ENCODE results near the gene OR52N5. TPM values are rescaled to one million over a fixed set of nuclear protein-coding genes. Genes with fewer than 3 reads are reported as not detected.

Gene OR52N5
- total and polyA plus RNA-seq, 11 donors, result not detected

DNA sequence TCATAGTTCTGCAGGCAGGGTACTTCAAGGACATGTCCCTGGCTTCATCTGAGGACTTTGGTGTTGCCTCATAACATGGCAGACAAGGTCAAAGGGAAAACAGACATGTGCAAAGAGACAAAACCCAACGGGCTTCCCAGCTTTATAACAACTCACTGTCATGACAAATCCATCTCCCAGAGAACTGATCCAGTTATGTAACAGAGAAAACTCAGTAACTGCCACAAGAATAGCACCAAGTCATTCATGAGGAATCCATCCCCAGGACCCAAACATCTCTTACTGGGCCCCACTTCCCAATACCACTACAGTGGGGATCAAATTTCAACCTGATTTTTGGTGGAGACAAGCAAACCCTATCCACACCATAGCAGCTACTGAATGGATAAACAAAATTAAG lies 16.1 kb downstream of the OR52N5 start:
- Histone ChIP-seq H3K27ac (no peak overlapping the region), H3K4me3 (no peak overlapping the region), H3K36me3 (no peaks in the 10 kb centered on the region), H3K9me3 (no peaks in the 10 kb centered on the region), H3K27me3 (no peaks in the 10 kb centered on the region), H3K4me1 (no peaks in the 10 kb centered on the region)
- intact Hi-C loops (cut with DNase I), result no loop called here
- ATAC-seq (no peak), DNase-seq (no peak)
- TF ChIP-seq, protein P1, sequence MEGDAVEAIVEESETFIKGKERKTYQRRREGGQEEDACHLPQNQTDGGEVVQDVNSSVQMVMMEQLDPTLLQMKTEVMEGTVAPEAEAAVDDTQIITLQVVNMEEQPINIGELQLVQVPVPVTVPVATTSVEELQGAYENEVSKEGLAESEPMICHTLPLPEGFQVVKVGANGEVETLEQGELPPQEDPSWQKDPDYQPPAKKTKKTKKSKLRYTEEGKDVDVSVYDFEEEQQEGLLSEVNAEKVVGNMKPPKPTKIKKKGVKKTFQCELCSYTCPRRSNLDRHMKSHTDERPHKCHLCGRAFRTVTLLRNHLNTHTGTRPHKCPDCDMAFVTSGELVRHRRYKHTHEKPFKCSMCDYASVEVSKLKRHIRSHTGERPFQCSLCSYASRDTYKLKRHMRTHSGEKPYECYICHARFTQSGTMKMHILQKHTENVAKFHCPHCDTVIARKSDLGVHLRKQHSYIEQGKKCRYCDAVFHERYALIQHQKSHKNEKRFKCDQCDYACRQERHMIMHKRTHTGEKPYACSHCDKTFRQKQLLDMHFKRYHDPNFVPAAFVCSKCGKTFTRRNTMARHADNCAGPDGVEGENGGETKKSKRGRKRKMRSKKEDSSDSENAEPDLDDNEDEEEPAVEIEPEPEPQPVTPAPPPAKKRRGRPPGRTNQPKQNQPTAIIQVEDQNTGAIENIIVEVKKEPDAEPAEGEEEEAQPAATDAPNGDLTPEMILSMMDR (IDR thresholded peaks at IDR 0.05), result no peak
- TF ChIP-seq POLR2A (IDR thresholded peaks at IDR 0.05), result no peak
- 45 to 71% (median 57%) methylated on average over 1 of the region's 1 CpG; no CpG with 5 or more reads in 1 of the 4 donors for WGBS, 4 donors

- Histone ChIP-seq H3K9me3 (no peaks in the 10 kb centered on the region), H3K27ac (no peak within 1 kb of the TSS), H3K27me3 (no peaks in the 10 kb centered on the region), H3K4me1 (no peaks in the 10 kb centered on the region), H3K4me3 (no peak within 1 kb of the TSS), H3K36me3 (no peaks in the 10 kb centered on the region)
- no peak for ATAC-seq
- 75 to 100% (median 89%) methylated on average over 1 of the region's 1 CpG for WGBS, 4 donors
- intact Hi-C loops (cut with DNase I), result no loop called here
- no peak for DNase-seq
- no peak for TF ChIP-seq POLR2A (IDR thresholded peaks at IDR 0.05)
- TF ChIP-seq, protein P1 (IDR thresholded peaks at IDR 0.05), result no peak
These were observed 29.2 kb downstream of the OR52N5 start, which contains the start of gene OR52N4 for GRCh38 chr11:5753943-5754342. TSS of gene OR52N4 (plus strand) at chr11:5754243. CDS start at chr11:5754741, 498 bp downstream.

DNA sequence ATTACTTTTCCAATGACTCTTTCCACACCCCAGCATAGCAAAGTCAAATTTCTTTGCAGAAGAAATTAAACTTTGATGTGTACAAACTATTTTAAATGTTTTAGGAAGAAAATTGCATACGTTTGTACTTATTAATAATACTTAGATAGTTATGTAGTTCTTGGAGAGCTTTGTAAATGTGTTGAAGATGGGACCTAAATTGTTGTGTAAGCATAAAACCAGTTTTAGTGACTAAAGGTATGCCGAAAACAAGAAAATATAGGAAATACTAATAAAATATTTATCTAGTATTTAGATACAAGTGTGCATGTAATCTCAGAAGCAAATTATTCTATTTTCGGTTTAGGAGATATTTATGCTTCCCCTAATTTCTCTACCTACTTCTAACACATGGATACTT lies 33.3 kb downstream of the OR52N5 start:
- Histone ChIP-seq H3K4me3 (no peak overlapping the region), H3K36me3 (no peaks in the 10 kb centered on the region), H3K9me3 (peaks cover 0 to 6% (median 0%) of the 10 kb centered on the region in 12 donors), H3K27me3 (no peaks in the 10 kb centered on the region), H3K4me1 (no peaks in the 10 kb centered on the region), H3K27ac (no peak overlapping the region)
- ATAC-seq (no peak), DNase-seq (no peak)
- WGBS, 4 donors, result 70 to 79% (median 76%) methylated on average over 3 of the region's 3 CpGs
- intact Hi-C loops (cut with DNase I), result no loop called here
- TF ChIP-seq POLR2A (IDR thresholded peaks at IDR 0.05), result no peak
- TF ChIP-seq, protein P1 (IDR thresholded peaks at IDR 0.05), result no peak

GRCh38 chr11:5746614-5747013 lies 36.5 kb downstream of the OR52N5 start:
- no peak for DNase-seq
- no peak overlapping the region for H3K4me3 ChIP-seq
- TF ChIP-seq, protein P1 (IDR thresholded peaks at IDR 0.05), result no peak
- no peak for TF ChIP-seq POLR2A (IDR thresholded peaks at IDR 0.05)
- ATAC-seq, result no peak
- WGBS, 4 donors, result 85 to 96% (median 89%) methylated on average over 2 to 3 of the region's 3 CpGs
- no peaks in the 10 kb centered on the region for H3K4me1 ChIP-seq
- H3K9me3 ChIP-seq, result peaks cover 0 to 21% (median 5%) of the 10 kb centered on the region in 12 donors
- no peak overlapping the region for H3K27ac ChIP-seq
- no peaks in the 10 kb centered on the region for H3K27me3 ChIP-seq
- intact Hi-C loops (cut with DNase I), result no loop called here
- no peaks in the 10 kb centered on the region for H3K36me3 ChIP-seq

Data from heart left ventricle (tissue), 16 donors.